WI38 (cell line): ENCODE data around the gene SPRYD3.

Experiments used
- H3K4me3 ChIP-seq: 2 replicates; pipeline ENCODE4 v1.5.1; 2011; ENCODE audit warnings: low read depth, mild to moderate bottlenecking, control low read depth, low read length
- CTCF ChIP-seq: IDR thresholded peaks from 2 replicates; pipeline ENCODE4 v1.5.1; 2012; ENCODE audit warnings: low read depth, mild to moderate bottlenecking, control low read depth, low read length

The SPRYD3 gene

DNA sequence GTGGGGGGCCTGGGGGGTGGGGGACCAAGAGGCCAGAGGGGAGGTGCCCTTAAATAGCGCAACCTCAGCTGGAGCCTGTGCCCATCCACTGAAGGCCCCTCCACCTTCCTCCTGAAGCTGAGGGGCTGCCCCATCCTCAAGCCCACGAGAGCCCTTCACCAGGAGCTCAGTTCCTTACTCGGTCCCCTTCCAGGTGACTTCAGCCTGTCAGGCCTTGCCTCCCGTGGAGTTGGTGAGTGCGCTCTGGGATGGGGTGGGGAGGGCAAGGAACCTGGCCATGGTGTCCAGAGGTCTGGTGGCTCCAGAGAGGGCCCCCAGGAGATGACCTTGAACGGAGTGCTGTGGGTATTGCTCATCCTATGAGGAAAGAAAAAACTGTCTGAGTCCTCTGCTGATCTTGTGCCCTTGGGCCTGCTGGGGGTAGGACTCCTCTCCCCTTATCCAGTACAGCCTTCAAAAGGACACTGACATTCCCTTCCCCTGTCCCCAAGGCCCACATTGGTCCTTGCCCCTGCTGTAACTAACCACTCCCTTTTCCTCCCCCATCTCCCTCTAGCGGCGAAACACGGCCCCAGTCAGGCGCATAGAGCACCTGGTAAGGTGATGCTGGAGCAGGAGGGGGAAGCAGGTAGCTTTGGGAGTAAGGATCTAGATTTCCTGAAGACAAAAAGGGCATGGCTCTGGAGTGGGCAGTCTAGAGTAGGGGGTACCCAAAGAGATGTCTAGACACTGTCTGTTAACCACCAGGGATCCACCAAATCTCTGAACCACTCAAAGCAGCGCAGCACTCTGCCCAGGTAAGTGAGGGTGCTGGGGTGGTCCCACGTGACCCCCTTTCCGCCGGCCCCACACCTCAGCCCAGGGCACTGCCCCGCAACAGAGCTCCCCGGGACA is 25.7 kb downstream of the SPRYD3 start:
- peak; percentile 71 for TF ChIP-seq CTCF

DNA sequence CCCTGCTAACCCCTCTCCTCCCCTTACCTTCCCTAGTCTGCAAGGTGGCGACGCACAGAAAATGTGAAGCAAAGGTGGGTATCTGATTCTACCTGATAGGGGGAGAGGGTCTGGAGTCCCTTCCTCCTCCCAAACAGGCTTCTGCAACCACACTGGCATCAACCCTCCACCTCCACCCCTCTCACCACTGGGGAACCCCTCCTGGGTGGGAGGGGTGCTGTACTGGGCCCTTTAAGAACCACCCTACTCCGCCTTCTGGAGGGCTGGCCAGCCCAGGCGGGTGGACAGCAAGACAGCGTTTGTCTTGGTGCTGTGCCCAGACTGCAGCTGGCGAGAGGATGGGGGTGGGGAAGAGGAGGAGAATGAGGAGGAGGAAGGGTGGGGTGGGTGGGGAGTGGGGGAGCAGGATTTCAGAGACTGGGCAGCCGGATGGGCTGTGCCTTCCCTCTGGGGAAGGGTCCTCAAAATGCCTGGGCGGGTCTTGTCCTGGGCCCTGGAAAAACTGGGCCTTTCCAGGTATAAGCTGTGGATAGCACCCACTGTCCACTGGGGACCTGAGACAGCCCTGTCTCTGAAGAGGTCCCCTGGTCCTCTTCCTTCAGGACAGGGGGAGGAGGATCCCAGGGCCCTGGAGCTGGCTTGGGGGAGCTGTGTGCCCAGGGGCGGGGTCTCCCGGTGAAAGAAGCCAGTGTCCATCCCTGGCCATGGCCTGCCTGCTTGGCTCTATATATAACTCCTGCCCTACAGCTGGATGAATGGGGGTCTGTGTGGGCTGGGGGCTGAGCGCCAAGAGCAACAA is 26.6 kb downstream of the SPRYD3 start:
- no peak for TF ChIP-seq CTCF
- H3K4me3 ChIP-seq: no peak overlapping the region; the same call in 1 of the 2 replicates

More for the DNA sequence above, 25.7 kb downstream of the SPRYD3 start:
- 0 out of 2 replicates have a peak overlapping the region, but pooled peaks have one; percentile 14 for H3K4me3 ChIP-seq

DNA sequence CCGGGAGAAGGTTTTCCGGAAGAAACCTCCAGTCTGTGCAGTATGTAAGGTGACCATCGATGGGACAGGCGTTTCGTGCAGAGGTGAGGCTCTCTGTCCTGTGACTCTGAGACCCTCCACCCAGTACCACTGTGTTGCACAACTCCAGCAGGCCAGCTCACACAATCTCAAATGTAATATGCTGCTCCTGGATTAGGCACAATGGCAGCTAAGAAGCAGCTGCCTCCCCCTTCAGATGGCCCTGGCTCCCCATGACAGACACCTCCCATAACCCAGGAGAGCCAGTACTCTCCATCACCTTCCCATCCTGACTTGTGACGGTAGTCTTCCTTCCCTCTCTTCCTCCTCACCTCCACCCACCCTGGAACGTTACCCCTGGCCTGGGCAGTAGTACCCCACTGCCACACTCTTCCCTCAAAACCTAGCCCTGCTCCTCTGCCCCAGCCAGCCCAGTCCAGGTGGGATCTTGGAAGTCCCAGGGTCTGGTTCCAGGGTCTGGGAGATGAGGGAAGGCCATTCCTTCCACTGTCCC is 27.2 kb downstream of the SPRYD3 start:
- H3K4me3 ChIP-seq: peak overlapping the region; percentile 80
- no peak for TF ChIP-seq CTCF

DNA sequence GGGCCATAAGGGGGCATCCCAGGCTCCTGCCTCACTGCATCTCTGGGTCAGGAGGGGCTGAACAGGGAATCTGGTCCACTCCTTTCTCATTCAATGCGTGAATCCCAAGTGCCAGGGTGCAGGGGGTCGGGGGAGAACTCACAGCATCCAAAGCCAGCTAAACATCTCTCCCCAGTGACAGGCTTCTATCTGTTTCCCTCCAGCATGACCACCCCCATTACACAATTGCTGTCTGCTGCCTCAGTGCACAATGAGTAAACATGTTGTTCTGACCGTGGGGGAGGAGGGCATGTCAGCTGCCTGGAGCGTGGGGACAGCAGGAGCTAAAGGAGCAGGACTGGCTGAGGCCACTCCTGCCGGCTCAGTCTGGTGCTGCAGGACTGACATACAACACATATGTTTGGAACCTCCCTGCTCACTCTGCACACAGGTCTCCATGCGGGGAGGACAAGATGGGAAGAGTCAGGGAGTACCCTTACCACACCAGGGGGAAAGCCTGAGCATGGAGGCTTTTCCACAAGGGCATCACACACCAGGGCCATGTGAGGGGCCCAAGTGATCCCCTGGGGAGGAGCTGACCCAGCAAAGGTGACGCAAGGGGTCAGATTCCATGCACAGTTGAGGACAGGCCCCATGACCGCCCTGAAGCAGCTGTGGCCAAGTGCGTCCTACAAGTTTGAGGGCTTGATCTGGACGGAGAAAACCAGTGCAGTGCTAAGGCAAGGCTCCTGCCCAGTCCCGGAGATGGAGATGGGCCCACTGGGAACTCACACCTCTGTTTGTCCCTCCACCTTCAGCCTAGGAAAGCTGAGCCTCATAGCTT is 27.9 kb downstream of the SPRYD3 start:
- TF ChIP-seq CTCF: no peak
- peak overlapping the region; percentile 80 for H3K4me3 ChIP-seq

DNA sequence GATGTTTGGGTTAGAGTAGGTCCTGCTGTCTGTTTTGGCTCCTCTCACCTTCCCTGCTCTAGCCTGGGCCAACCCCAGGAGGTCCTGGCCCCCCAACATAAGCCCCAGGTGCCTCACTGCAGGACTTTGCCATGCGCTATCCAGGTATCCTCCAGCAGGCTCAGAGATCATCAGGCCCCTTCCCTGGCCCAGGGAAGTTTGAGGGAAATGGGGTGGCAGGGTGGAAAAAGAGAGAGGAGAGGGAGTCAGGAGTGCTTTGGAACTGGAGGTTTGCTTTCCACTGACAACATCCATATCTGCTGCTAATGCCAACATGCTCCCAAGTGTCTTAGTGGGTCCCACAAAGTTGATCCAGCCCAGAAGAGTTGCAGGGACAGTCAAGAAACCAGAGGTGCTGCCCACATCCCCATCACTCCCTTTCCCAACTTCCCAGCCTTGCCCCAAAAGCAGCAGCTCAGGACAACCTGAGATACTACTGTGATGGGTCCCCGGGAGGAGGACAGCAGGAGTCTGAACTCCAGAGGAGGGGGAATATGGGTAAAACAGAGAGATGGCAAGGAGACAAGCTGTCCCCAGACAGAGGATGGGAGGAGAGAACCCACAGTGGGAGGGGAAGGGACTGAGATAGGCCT is 28.6 kb downstream of the SPRYD3 start:
- peak overlapping the region; percentile 80 for H3K4me3 ChIP-seq
- TF ChIP-seq CTCF: no peak

DNA sequence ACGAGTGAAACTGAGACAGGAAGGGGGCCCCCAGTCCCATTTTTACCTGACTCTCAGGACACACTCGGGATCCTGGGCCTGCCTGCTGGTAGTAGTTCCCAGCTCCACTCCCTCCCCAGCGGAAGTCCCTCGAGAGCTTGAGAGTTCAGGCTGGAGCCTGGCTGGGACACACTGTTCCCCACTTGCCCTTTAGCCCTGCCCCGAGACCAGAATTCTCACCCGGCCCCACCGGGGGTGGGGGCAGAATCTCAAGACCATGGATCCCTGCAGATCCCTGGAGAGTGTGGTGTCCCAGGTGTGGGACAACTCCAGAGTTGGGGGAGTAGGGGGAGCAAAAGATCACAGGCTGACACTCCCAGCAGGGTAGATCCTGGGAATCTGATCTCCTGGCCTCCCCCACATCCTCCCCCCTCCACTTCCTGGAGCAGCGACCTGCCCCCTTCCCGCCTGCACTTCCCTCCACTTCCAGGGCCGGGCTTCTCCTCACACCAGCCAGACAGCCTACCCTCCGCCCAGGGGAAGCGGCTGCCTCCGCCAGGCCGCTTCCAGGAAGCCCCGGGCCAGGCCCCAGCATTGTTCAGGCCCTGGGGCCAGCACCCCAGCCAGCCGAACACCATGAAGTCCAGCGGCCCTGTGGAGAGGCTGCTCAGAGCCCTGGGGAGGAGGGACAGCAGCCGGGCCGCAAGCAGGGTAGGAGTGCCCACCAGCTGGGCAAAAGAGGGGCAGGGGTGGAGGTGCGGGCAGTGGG is 29.4 kb downstream of the SPRYD3 start, which contains the start of gene TNS2:
Gene TNS2 (plus strand): TSS at position 495 of the 748 bp plus-strand sequence. CDS start 121 bp downstream, at position 616.
- TF ChIP-seq CTCF: no peak
- H3K4me3 ChIP-seq: peak within 1 kb of the TSS; percentile 80
